Fibroblast of the aortic adventitia (primary cell): Measurements from ENCODE around the gene ELFN2. TPM values are rescaled to one million over a fixed set of nuclear protein-coding genes. Genes with fewer than 3 reads are reported as not detected.

Experiments
- DNase-seq: peaks from one replicate; pipeline ENCODE4 v3.0.0-alpha.2; 2010; ENCODE audit warnings: low read depth
- H3K4me3 ChIP-seq: 2 replicates; pipeline ENCODE4 v1.5.1; 2011; ENCODE audit warnings: low read depth, mild to moderate bottlenecking, control low read depth, low read length, moderate library complexity
- total RNA-seq: library from RNA; depleted of rRNA; stranded (reverse); fragments of >200 nt; gene quantifications from 2 replicates; pipeline ENCODE4 v1.2.3, GENCODE V29; 2012; ENCODE audit warnings: low replicate concordance
- TF ChIP-seq, protein P1 (sequence below): IDR thresholded peaks from 2 replicates; pipeline ENCODE4 v1.5.1; 2011; ENCODE audit warnings: mild to moderate bottlenecking, low read length, control low read depth, inconsistent platforms; ENCODE audit not compliant: insufficient read depth

The ELFN2 gene
- total RNA-seq, 1 donor: 0.18 TPM

DNA sequence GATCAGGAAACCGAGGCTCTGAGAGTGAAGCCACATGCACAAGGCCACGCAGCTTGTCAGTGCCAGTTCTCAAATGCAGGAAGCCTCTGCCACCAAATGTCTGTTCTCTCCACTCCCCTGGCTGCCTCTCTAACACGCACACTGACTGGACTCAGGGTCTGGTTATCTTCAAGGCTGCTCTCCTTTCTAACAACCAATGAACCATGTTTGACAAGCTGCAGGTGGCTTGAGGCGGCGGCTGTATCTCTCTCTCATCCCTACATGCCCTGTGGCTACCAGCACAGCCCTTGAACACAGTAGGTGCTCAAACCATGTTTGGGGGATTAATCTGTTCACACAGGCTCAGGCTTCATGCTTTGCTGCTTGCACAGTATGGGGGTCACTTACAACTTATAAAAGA lies 35.2 kb upstream of the ELFN2 start:
- TF ChIP-seq, protein P1, sequence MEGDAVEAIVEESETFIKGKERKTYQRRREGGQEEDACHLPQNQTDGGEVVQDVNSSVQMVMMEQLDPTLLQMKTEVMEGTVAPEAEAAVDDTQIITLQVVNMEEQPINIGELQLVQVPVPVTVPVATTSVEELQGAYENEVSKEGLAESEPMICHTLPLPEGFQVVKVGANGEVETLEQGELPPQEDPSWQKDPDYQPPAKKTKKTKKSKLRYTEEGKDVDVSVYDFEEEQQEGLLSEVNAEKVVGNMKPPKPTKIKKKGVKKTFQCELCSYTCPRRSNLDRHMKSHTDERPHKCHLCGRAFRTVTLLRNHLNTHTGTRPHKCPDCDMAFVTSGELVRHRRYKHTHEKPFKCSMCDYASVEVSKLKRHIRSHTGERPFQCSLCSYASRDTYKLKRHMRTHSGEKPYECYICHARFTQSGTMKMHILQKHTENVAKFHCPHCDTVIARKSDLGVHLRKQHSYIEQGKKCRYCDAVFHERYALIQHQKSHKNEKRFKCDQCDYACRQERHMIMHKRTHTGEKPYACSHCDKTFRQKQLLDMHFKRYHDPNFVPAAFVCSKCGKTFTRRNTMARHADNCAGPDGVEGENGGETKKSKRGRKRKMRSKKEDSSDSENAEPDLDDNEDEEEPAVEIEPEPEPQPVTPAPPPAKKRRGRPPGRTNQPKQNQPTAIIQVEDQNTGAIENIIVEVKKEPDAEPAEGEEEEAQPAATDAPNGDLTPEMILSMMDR: no peak
- DNase-seq: no peak
- no peak overlapping the region for H3K4me3 ChIP-seq

DNA sequence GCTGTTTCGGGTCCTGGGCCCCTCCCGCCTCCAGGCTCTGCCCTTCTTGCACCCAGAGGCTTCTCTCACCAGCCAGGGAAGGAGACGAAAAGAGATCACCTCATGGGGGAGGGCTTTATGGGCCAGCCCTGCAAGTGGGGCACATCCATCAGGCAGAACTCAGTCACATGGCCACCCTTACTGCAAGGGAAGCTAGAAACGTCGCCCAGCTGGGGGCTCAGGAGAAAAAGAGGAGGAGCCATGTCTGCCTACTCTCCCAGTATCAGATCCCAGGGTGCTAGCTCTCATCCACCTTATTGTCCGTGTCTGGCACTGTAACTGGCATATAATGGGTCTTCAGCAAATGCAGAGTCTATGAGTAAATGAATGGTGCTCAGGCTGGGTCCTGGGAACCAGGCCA lies 34.7 kb upstream of the ELFN2 start:
- DNase-seq: no peak
- H3K4me3 ChIP-seq: no peak overlapping the region
- TF ChIP-seq, protein P1: no peak

- no peak for DNase-seq
- TF ChIP-seq, protein P1: no peak
- no peak overlapping the region for H3K4me3 ChIP-seq
Observed at GRCh38 chr22:37460684-37461083, 33.4 kb upstream of the ELFN2 start.

DNA sequence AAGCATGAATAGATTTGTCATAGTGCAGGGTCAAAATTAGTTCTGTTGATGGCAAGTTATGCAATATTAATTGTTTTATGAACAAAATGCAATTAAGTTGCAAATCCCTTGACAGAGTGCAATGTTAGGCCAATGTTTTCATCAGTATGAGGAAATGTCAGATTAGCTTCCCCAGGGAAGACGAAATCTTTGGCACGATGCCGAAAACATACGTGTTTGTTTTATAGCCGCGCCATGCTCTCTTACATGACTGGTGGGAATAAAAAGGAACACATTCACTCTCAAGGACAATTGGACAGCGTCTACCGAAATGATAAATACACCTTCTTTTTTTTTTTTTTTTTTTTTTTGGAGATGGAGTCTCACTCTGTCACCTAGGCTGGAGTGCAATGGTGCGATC lies 31.9 kb upstream of the ELFN2 start:
- peak; percentile 16 for DNase-seq
- TF ChIP-seq, protein P1: no peak
- no peak overlapping the region for H3K4me3 ChIP-seq

- peak; percentile 62 for DNase-seq
- no peak overlapping the region for H3K4me3 ChIP-seq
- TF ChIP-seq, protein P1: peak; percentile 96
Observed at GRCh38 chr22:37457093-37457893, 30.0 kb upstream of the ELFN2 start.

- TF ChIP-seq, protein P1: no peak
- H3K4me3 ChIP-seq: no peak overlapping the region
- DNase-seq: no peak
Observed at GRCh38 chr22:37456346-37456745, 29.1 kb upstream of the ELFN2 start.
